GM19452 (cell line): Measurements from ENCODE around the gene MAPT.

ENCODE experiments used
- ATAC-seq: cut with Tn5 transposase; IDR thresholded peaks from one replicate; pipeline ENCODE4 v1.9.1; 2021; ENCODE audit not compliant: unreplicated experiment

MAPT gene

GRCh38 chr17:45968732-45969131 lies 74.4 kb downstream of the MAPT start:
- ATAC-seq: no peak

GRCh38 chr17:45969726-45970125 lies 75.4 kb downstream of the MAPT start:
- ATAC-seq: no peak

GRCh38 chr17:45970659-45971058 lies 76.3 kb downstream of the MAPT start:
- no peak for ATAC-seq

GRCh38 chr17:45971698-45972141 lies 77.4 kb downstream of the MAPT start:
- no peak for ATAC-seq

GRCh38 chr17:45972531-45972930 lies 78.2 kb downstream of the MAPT start:
- no peak for ATAC-seq

- ATAC-seq: no peak
These were observed 78.9 kb downstream of the MAPT start for GRCh38 chr17:45973099-45973780.

- no peak for ATAC-seq
These were observed 79.8 kb downstream of the MAPT start for GRCh38 chr17:45973946-45974859.

GRCh38 chr17:45974916-45975630 lies 80.7 kb downstream of the MAPT start:
- no peak for ATAC-seq

GRCh38 chr17:45975640-45976295 lies 81.4 kb downstream of the MAPT start:
- no peak for ATAC-seq

- no peak for ATAC-seq
These were observed 82.0 kb downstream of the MAPT start for GRCh38 chr17:45976391-45976754.

- ATAC-seq: no peak
These were observed 82.6 kb downstream of the MAPT start for GRCh38 chr17:45976755-45977505.

- ATAC-seq: no peak
These were observed 83.1 kb downstream of the MAPT start for GRCh38 chr17:45977506-45977824.

- ATAC-seq: no peak
These were observed 83.7 kb downstream of the MAPT start for GRCh38 chr17:45977976-45978626.

- ATAC-seq: no peak
These were observed 84.8 kb downstream of the MAPT start for GRCh38 chr17:45979137-45979536.

GRCh38 chr17:45980855-45981254 lies 86.5 kb downstream of the MAPT start:
- ATAC-seq: no peak

- no peak for ATAC-seq
These were observed 87.0 kb downstream of the MAPT start for GRCh38 chr17:45981306-45981705.

- no peak for ATAC-seq
These were observed 88.6 kb downstream of the MAPT start for GRCh38 chr17:45982791-45983613.

- no peak for ATAC-seq
These were observed 89.4 kb downstream of the MAPT start for GRCh38 chr17:45983614-45984310.

GRCh38 chr17:45984368-45984767 lies 90.0 kb downstream of the MAPT start:
- ATAC-seq: no peak
